DND-41 (cell line): ENCODE data around the gene ARL5C.

Experiments used
- ATAC-seq: fragments of 200-7000 bp; cut with Tn5 transposase; 3 replicates; pipeline ENCODE4 v1.9.1; 2021; ENCODE audit warnings: low read depth; ENCODE audit not compliant: insufficient read depth
- DNase-seq: peaks from one replicate; pipeline ENCODE4 v3.0.0-alpha.2; 2020
- H2AFZ ChIP-seq: 2 replicates; pipeline ENCODE4 v1.6.0; 2012; ENCODE audit warnings: low read depth, low read length
- H3K27ac ChIP-seq: 2 replicates; pipeline ENCODE4 v1.5.1; 2012; ENCODE audit warnings: low read length, inconsistent platforms
- H3K27me3 ChIP-seq: fragments of 200-600 bp; sonication (generic); 2 replicates; pipeline ENCODE4 v1.6.0; 2012; ENCODE audit warnings: low read length, mild to moderate bottlenecking, inconsistent platforms; ENCODE audit not compliant: insufficient read depth, poor library complexity
- H3K36me3 ChIP-seq: 2 replicates; pipeline ENCODE4 v1.5.1; 2012; ENCODE audit warnings: low read length, inconsistent platforms; ENCODE audit not compliant: insufficient read depth
- H3K4me1 ChIP-seq: 2 replicates; pipeline ENCODE4 v1.5.1; 2012; ENCODE audit warnings: mild to moderate bottlenecking, low read length; ENCODE audit not compliant: insufficient read depth
- H3K4me2 ChIP-seq: 2 replicates; pipeline ENCODE4 v1.6.0; 2012; ENCODE audit warnings: mild to moderate bottlenecking, moderate library complexity, low read length, inconsistent platforms; ENCODE audit not compliant: insufficient read depth
- H3K4me3 ChIP-seq, 2 experiments: fragments of 200-600 bp in 1 of 2; shearing (Covaris generic) in 1 of 2; 2 replicates each; pipeline ENCODE4 v1.5.1; 2012 to 2016; ENCODE audit warnings: inconsistent platforms in 2 of 2, low read length in 2 of 2, mild to moderate bottlenecking in 2 of 2, low read depth in 1 of 2, moderate library complexity in 1 of 2
- H3K79me2 ChIP-seq: 2 replicates; pipeline ENCODE4 v1.6.0; 2012; ENCODE audit warnings: low read length, inconsistent platforms; ENCODE audit not compliant: insufficient read depth
- H3K9ac ChIP-seq: 2 replicates; pipeline ENCODE4 v1.6.0; 2012; ENCODE audit warnings: low read depth, mild to moderate bottlenecking, inconsistent platforms, low read length, moderate library complexity
- H3K9me3 ChIP-seq: 2 replicates; pipeline ENCODE4 v1.5.1; 2012; ENCODE audit warnings: low read length, moderate library complexity, mild to moderate bottlenecking, inconsistent platforms; ENCODE audit not compliant: insufficient read depth, severe bottlenecking
- H4K20me1 ChIP-seq: 2 replicates; pipeline ENCODE4 v1.6.0; 2012; ENCODE audit warnings: low read length; ENCODE audit not compliant: insufficient read depth
- EZH2 ChIP-seq: IDR thresholded peaks from 3 replicates; pipeline ENCODE4 v1.6.1; 2012; ENCODE audit warnings: borderline replicate concordance, low read depth, mild to moderate bottlenecking, moderate library complexity, low read length, inconsistent platforms; ENCODE audit not compliant: severe bottlenecking
- TF ChIP-seq, protein P1 (sequence below): IDR thresholded peaks from 2 replicates; pipeline ENCODE4 v1.5.1; 2012; ENCODE audit warnings: borderline replicate concordance, low read length, moderate library complexity, mild to moderate bottlenecking; ENCODE audit not compliant: poor library complexity, severe bottlenecking; ENCODE audit errors: extremely low read depth

Gene ARL5C, protein sequence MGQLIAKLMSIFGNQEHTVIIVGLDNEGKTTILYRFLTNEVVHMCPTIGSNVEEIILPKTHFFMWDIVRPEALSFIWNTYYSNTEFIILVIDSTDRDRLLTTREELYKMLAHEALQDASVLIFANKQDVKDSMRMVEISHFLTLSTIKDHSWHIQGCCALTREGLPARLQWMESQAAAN

DNA sequence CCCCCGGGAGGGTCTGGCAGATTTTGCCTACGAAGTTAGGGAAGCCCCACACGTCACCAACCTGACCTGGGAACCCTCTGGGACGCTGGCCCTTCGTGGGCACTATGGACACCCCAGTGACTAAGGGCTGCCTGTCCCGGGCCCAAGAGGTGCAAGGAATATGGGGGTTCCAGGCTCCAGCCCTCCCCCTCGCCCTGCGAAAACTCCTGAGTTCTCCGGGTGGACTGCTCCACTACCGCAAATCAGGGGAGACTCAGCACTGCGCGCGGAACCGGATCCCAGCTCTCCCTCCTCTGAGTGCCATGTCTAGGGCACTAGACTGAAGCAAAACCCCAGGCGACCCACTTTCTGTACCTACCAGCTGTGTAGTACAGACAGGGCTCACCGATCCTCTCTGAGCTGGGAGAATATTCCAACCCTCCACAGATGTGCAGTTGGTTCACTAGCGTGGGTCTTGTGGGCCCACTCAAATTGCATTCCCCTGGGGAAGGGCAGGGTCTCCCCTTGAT, at the start of gene ARL5C:
TSS of gene ARL5C (minus strand) at position 321 of the 509 bp plus-strand sequence. CDS start 401 bp downstream, outside the sequence.
- Histone ChIP-seq H3K27ac (peak within 1 kb of the TSS; percentile 93), H3K4me3 (peak within 1 kb of the TSS in 1 of 2 experiments; percentile 7; a peak in 1 of 4 replicates), H3K4me1 (peaks cover 81% of the 10 kb centered on the region), H2AFZ (no peak within 1 kb of the TSS), H3K79me2 (no peaks in the 10 kb centered on the region), H3K9ac (peak within 1 kb of the TSS; percentile 48), H3K36me3 (no peaks in the 10 kb centered on the region), H3K9me3 (no peaks in the 10 kb centered on the region), H3K27me3 (no peaks in the 10 kb centered on the region), H3K4me2 (peak within 1 kb of the TSS; percentile 62), H4K20me1 (no peaks in the 10 kb centered on the region)
- TF ChIP-seq, protein P1, sequence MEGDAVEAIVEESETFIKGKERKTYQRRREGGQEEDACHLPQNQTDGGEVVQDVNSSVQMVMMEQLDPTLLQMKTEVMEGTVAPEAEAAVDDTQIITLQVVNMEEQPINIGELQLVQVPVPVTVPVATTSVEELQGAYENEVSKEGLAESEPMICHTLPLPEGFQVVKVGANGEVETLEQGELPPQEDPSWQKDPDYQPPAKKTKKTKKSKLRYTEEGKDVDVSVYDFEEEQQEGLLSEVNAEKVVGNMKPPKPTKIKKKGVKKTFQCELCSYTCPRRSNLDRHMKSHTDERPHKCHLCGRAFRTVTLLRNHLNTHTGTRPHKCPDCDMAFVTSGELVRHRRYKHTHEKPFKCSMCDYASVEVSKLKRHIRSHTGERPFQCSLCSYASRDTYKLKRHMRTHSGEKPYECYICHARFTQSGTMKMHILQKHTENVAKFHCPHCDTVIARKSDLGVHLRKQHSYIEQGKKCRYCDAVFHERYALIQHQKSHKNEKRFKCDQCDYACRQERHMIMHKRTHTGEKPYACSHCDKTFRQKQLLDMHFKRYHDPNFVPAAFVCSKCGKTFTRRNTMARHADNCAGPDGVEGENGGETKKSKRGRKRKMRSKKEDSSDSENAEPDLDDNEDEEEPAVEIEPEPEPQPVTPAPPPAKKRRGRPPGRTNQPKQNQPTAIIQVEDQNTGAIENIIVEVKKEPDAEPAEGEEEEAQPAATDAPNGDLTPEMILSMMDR, result no peak
- no peak for TF ChIP-seq EZH2
- no peak for DNase-seq
- ATAC-seq, result no peak

DNA sequence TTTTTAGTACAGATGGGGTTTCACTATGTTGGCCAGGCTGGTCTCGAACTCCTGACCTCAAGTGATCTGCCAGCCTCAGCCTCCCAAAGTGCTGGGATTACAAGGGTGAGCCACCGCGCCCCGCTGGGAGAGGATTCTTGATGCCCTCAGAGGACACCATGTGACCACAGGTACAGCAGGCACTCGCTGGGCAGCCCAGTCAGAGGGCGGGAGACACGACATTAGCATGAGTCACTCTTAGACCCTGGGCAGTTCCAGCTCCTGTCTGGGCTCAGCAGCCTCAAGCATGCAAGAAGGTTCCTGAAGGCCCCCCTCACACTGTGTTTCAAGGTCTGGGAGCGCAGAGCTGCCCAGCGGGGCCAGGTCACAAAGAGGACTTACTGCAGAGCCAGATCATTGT, 47.9 kb upstream of the ARL5C start:
- H3K79me2 ChIP-seq, result no peaks in the 10 kb centered on the region
- H3K27ac ChIP-seq, result no peak overlapping the region
- H3K9me3 ChIP-seq, result no peaks in the 10 kb centered on the region
- no peak for DNase-seq
- ATAC-seq, result no peak
- H3K4me3 ChIP-seq, result no peak overlapping the region
- peaks cover 11% of the 10 kb centered on the region for H3K4me1 ChIP-seq
- H3K4me2 ChIP-seq, result no peak overlapping the region
- TF ChIP-seq, protein P1, result no peak
- no peak for TF ChIP-seq EZH2
- H2AFZ ChIP-seq, result no peak overlapping the region
- H3K36me3 ChIP-seq, result no peaks in the 10 kb centered on the region
- H3K27me3 ChIP-seq, result peaks cover 22% of the 10 kb centered on the region
- no peak overlapping the region for H3K9ac ChIP-seq
- no peaks in the 10 kb centered on the region; the same call in 1 of the 2 replicates for H4K20me1 ChIP-seq

DNA sequence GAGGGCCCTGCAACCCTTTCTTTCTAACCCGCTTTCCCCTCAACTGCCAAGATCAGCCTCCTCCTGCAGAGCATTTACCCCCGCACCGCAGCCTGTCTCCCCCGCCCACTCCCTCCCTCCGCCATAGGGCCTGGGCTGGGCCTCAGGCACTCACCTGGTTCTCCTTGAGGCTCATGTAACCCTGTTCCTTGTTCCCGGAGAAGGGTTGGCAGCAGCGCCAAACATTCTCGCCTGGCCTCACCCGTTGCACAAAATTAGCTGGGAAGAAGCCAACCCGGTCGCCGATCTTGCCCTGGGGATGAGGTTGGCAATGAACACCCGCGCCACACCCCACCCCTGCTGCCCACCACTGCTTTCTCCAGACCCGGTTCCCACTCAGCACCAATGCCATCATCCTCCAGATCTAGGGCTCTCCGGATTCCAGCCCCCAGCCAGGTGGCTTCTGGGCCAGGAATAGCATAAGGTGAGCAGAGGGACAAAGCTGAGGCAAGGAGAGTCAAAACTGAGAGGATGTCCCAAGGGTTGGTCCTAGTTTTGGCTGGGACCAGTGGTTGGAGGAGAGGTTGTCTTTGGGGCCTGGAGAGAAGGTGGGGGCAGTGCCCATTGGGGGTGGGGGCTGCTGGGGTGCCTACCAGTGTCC, 47.0 kb upstream of the ARL5C start:
- no peak for TF ChIP-seq EZH2
- TF ChIP-seq, protein P1, result no peak
- peaks cover 26% of the 10 kb centered on the region for H3K27me3 ChIP-seq
- no peak for DNase-seq
- no peak overlapping the region for H3K4me3 ChIP-seq
- no peaks in the 10 kb centered on the region for H3K79me2 ChIP-seq
- no peaks in the 10 kb centered on the region for H3K36me3 ChIP-seq
- H3K9me3 ChIP-seq, result no peaks in the 10 kb centered on the region
- peaks cover 11% of the 10 kb centered on the region for H3K4me1 ChIP-seq
- no peak overlapping the region for H3K27ac ChIP-seq
- ATAC-seq, result no peak
- H3K4me2 ChIP-seq, result no peak overlapping the region
- H3K9ac ChIP-seq, result no peak overlapping the region
- no peaks in the 10 kb centered on the region; the same call in 1 of the 2 replicates for H4K20me1 ChIP-seq
- no peak overlapping the region for H2AFZ ChIP-seq
